ENCODE measurements around the gene PLXND1. TPM values are rescaled to one million over a fixed set of nuclear protein-coding genes. Genes with fewer than 3 reads are reported as not detected.

PLXND1 gene
- total RNA-seq, 1 donor from 2014 or later = 66.3 TPM

DNA sequence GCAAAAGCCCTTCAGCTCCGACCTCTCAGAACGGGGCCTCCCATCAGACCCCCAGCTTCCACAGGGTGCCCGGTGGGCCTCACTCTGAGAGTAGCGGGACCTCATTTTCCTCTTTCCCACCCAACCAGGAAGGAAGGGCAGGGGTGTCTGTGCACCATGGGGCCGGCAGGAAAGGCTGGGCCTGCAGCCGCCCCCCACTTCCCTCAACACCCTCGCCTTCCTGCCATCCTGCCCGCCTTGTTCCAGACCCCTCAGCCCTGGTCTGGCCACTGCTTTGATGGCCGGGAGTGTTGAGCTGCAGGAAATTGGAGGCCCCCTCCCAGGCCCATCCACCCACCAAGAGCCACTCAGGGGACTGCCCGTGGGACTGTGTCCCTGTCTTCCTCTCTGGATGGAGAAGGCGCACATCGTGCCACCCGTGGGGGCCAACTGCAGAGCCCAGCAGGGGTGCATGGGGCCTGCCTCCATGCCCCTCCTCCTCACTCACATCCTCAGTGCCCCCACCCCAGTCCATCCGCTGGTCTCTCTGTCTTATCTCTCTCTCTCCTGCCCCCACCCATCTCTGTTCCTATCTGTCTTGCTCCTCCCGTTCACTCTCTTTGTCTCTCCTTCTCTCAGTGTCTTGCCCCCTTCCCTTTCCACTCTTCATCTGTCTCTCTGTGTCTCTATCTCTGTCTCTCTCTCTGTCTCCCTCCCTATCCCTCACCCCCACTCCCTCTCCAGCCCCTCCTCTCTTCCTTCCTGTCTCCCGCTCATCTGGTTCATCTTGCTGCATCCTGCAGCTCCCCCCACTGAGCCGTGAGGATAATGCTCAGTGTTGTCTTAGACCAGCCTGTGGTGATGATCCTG, 1.8 kb upstream of the PLXND1 start:
- ATAC-seq (no peak), DNase-seq (ENCODE audit: missing footprints) (no peak)
- intact Hi-C loops (cut with DNase I) = loop anchor here (2.0 to 5.0 kb wide), 2 partner anchors 14 to 116 kb away; no protein-coding TSS in a partner anchor

DNA sequence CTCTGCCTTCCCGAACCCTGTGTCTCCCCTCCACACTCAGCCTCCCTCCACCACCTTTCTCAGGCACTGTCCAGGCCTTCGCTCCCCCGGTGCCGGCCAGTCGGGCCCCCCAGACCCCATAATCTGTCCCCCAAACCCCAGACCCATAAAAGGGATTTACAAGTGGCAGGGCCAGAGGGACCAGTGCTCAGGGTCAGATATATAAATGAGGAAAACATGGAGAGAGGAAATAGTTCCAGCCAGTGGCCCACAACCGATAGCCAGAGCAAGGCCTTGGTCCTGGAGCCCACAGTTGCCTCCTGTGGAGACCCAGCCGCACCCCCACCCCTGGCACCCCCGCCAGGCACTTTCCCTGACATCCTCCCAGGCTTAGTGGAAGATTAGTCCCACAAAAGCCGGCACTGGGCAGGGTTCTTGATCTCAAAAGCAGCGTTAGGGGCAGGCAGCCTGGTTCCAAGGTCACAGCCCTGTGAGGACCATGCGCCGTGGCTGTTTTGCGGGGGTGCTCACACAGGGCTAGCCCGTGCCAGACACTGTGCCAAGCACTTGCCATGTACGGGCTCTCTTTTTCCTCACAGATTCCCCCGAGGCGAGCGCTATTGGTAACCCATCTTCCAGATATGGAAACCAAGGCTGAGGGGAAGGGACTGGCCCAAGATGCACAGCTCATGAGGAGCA, 1.1 kb upstream of the PLXND1 start:
- DNase-seq (ENCODE audit: missing footprints) (no peak), ATAC-seq (no peak)
- intact Hi-C loops (cut with DNase I) = loop anchor here (2.0 to 5.0 kb wide), 2 partner anchors 15 to 115 kb away; no protein-coding TSS in a partner anchor

DNA sequence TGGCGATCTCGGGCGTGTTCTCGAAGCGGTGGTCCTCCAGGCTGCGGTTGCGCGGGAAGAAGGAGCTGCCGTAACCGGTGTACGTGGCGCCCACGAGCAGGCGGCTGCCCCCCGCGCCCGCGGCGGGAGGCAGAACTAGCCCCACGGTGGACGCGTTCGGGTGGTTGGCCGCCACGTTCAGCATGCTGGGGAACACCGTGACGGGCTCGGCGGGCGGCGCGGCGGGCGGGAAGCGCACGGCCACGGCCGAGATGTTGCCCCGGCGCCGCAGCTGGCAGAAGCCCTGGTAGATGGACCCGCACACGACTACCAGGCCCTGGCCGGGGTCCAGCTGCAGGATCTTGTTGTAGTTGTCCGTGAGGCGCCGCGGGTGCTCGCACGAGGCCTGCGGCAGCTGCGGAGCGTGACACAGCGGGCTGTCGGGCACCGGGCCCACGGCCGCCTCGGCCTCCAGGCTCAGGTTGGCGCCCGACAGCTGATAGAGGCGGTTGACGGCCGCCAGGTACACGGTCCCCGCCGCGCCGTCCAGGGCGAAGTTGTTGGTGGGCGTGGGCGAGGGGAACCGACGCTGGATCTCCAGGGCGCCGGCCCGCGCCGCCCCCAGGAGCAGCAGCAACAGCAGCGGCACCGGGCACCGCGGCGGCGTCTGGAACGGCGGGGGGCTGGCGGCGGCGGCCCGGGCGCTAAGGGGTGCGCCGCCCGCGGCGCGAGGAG, 397 bp downstream of the PLXND1 start:
- intact Hi-C loops (cut with DNase I) = loop anchor here (2.0 to 5.0 kb wide), 2 partner anchors 45 to 114 kb away; no protein-coding TSS in a partner anchor
- no peak for ATAC-seq
- peak; percentile 84 for DNase-seq (ENCODE audit: missing footprints)

DNA sequence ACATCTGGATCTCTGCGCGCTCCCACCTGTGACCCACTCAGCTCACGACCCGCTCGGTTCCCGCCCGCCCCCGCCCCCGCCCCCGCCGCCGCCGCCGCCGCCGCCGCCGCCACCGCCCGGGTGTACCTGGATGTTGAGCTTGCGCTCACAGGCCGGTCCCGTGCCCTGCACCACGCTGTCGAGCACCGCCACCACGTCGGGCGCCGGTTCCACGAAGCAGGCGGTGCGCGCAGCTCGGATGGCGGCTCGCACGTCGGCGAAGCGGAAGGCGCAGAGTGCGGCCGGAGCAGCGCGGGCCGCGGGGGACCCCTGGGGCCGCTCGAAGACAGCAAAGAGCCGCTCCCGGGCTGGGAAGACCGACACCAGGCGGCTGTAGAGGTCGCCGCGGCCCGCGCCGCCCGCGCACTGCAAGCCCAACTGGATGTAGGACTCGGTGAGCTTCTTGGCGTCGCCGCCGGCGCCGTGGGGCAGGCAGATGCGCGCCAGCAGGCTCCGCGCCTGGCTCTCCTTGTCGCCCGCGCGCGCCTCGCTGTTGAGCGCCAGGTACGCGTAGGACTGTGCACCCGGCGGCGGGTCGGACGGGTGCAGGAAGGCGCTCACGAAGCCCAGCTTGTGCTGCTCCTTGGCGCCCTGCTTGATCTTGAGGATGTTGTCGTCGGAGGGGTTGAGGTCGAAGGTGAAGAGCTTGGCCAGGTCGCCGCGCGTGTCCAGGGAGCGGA, 1.1 kb downstream of the PLXND1 start:
- intact Hi-C loops (cut with DNase I) = loop anchor here (2.0 to 5.0 kb wide), 2 partner anchors 45 to 113 kb away; no protein-coding TSS in a partner anchor
- DNase-seq (ENCODE audit: missing footprints) (no peak), ATAC-seq (peak; percentile 18)

DNA sequence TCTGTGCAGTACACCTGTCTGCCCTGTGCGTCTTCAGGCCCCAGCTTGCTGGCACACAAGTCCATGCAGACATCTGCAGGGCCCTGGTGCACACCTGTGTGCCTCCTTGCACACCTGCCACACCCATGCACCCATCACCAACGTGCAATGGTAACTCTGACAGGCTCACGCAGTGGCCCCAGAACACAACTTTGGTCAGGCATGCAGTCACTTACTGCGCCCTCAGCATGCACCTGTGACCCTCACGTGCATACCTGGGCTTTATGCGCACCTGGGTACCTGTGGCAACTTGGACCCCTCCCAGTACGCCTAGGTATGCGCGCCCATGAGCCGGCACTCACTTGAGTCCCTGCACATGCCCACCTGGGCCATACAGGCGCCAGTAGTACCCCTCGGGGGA, 1.7 kb downstream of the PLXND1 start:
- DNase-seq (ENCODE audit: missing footprints) = no peak
- no peak for ATAC-seq
- intact Hi-C loops (cut with DNase I) = loop anchor here (2.0 to 5.0 kb wide), 2 partner anchors 44 to 112 kb away; no protein-coding TSS in a partner anchor

DNA sequence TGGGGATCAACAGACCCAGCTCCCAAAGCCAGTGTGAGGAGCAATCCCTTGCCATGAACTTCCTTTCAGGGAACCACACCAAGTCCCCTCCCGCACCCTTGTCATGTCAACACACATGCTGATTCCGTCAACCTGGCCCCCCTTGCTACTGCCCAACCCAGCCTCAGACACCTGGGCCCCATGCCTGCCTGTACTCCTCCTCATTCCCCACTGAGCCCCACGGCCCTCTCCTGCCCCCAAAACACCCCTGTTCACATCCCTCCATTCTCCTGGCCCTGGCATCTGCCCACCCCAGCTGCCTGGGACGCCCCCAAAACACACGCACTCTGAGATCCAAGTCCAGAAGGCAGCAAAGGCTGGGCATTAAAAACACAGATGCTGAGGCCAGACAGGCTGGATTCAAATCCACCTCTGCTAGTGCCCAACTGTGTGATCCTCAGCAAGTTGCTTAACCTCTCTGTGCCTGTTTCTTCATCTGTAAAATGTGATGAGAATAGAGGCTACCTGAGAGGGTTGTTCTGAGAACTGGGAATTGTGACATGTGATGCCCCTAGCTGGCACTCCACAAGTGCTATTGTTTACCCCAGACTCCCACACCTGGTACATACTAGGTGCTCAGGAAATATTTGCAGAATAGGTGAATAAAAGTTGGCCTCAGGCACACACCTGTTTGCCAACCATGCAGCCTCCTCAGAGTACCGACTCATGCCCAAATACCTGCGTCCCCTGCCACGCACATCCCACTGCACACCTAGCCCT, 2.3 kb downstream of the PLXND1 start:
- ATAC-seq (no peak), DNase-seq (ENCODE audit: missing footprints) (no peak)
- intact Hi-C loops (cut with DNase I) = loop anchor here (2.0 kb wide), 1 partner anchor 43 kb away; no protein-coding TSS in a partner anchor

DNA sequence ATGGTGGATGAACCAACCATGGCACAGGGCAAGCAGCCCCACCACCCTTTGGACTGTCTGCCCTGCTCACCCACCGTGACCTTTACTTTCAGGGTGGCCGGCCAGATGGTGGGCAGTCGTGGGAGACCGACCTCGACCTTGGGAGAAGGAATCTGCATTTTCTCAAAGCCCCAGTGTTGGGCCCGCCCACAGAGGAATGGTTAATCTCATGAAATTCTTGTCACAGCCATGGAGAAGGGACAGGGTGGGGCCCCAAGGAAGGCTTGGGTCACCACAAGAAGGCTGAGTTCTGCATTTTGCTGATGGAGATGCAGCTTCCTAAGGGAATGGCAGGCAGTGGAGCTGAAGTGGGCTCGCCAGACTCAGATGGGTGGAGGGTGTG, 2.9 kb downstream of the PLXND1 start:
- intact Hi-C loops (cut with DNase I) = no loop called here
- DNase-seq (ENCODE audit: missing footprints) (no peak), ATAC-seq (no peak)

DNA sequence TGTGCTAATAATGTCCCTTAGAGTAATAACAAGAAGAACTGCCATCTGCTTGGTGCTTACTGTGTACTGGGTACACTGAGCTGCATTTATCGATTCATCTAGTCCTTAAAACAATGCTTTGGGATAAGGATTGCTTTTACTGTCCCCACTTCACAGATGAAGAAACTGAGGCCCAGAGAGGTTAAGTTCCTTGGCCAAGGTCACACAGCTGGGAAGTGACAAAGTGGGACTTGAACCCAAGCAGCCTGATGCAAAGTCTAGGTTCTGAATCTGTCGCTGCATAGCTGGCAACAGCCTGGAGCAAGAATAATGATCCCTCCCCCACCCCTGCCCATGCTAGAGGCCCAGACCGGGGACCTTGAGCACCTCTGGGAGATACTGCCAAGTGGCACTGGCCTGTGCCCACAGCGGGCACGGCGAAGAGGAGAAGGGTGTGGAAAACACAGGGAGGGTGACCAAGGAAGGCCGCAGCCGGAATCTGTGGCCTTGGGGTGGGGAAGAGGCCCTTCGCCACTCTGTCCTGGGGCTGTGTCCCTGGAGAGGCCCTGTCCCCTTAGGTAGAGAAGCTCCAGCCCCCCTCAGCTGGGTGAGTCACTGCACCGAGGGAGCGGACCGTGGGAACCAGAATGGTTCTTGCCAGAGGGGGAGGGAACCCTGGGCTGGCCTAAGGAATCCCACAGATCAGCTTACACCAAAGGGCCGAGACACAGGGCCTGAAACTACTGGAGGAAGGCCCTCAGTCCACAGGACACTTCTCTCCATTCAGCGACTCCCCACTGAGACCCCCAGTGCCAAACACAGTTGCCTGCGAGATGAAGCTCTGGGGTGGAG, 3.5 kb downstream of the PLXND1 start:
- peak; percentile 55 for ATAC-seq

DNA sequence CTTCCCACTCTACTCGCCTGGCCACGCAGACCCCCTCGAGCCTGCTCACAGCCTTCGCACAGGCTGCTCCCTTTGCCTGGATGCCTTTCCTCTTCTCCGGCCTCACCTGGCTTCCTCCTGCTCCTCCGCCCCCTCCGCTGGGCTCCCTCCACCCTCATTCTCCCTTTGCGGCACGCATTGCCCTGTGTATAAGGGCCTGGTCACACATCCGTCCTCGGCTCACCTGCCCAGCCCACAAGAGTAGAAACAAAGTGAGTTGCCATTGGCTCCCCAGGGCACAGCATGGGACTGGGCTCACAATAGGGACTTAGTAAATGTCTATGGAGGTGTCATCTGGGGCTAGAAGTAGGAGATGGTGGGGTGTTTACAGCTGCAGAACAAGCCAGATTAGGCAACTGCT, 4.2 kb downstream of the PLXND1 start:
- intact Hi-C loops (cut with DNase I) = no loop called here
- DNase-seq (ENCODE audit: missing footprints) (no peak), ATAC-seq (no peak)

More for the DNA sequence above, 3.5 kb downstream of the PLXND1 start:
- peak; percentile 87 for DNase-seq (ENCODE audit: missing footprints)
- intact Hi-C loops (cut with DNase I) = no loop called here

DNA sequence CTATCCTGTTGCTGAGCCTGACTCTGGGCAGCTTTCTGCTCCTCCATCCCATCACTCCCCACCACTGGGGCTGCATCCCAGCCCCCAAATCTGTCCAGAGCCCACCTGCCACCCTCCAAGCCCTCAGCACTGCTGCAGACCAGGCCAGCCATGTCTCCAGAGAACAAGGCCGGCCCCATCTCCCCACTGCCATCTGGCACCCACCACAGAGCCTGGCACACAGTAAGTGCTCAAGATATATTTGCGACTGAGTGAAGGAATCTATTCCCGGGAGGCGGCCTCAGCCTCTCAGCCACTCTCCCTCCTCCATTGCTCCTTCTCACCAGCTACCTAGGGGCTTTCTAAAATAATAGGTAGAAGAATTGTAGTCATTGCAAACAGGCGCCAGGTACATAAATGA, 4.8 kb downstream of the PLXND1 start:
- intact Hi-C loops (cut with DNase I) = no loop called here
- DNase-seq (ENCODE audit: missing footprints) = no peak
- ATAC-seq = no peak

DNA sequence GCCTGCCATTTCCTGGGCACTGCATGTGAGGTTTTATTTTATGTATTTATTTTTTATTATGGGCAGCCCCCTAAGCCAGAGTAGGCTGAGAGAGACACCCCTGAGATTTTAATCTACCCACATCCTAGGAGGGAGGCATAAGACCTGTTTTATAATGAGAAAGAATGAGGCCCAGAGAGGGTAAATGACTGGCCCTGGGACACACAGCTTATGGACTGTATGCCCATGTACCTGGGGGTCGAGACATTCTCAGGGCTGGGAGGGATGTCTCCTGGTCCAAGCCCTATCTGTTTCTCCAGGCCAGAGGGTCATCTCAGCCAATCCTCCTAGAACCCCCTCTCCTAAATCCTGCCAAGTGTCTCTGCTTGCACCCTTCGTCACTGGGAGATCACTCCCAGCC, 6.1 kb downstream of the PLXND1 start:
- ATAC-seq (no peak), DNase-seq (ENCODE audit: missing footprints) (no peak)
- intact Hi-C loops (cut with DNase I) = no loop called here

DNA sequence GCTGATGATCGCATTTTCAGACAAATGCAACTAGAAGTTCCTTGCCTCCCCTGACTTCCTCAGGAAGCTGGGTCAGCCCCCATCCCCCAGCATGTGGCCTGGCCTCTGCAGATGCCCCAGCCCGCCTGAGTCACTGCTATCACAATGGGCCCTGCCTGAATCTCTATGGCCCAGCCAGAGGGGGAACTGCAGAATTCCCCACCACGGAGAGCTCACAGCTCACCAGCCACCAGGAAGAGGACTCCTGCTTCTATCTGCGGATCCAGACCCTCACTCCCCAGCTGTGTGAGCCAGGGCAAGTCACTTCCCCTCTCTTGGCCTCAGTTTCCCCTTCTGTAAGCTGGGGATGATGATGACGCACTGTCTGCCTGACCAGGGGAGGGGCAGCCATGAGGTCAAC, 6.9 kb downstream of the PLXND1 start:
- no peak for ATAC-seq
- intact Hi-C loops (cut with DNase I) = no loop called here
- DNase-seq (ENCODE audit: missing footprints) = peak; percentile 90

DNA sequence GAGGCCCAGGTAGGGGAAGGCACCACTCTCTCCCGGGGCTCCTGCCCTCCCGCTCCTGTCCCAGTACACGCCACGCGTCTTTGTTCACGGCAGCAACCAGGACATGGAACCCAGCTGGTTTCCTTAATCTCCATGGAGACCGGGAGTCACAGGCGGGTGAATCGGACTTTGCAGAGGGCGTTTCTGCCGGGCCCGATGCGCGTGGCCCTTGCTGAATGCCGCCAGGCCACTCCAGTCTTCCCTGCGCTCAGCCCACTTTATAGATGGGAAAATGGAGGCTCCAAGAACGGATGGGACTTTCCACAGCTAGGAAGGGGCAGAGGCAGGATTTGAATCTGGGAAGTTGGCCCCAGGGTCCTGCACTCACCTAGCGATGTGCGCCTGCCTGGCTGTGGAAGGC, 7.4 kb downstream of the PLXND1 start:
- no peak for DNase-seq (ENCODE audit: missing footprints)
- intact Hi-C loops (cut with DNase I) = no loop called here
- ATAC-seq = no peak

DNA sequence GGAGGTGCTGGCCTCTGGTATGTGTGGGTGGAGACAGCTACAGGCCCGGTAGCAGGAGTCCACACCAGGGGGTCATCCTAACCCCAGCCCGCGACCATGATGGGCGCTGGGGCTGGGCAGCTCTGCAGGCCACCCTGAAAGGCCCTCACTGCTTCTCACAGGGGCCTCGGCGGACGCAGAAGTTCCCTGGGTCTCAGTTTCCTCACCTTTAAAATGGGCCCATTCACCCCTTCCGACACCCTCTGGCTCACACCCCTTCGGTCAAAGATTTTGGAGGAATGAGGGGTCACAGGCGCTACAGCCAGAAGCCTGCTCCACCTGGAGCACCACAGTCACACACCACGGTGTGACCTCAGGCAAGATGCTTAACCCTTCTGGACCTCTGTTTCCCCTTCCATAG, 8.0 kb downstream of the PLXND1 start:
- DNase-seq (ENCODE audit: missing footprints) = no peak
- ATAC-seq = no peak
- intact Hi-C loops (cut with DNase I) = no loop called here

DNA sequence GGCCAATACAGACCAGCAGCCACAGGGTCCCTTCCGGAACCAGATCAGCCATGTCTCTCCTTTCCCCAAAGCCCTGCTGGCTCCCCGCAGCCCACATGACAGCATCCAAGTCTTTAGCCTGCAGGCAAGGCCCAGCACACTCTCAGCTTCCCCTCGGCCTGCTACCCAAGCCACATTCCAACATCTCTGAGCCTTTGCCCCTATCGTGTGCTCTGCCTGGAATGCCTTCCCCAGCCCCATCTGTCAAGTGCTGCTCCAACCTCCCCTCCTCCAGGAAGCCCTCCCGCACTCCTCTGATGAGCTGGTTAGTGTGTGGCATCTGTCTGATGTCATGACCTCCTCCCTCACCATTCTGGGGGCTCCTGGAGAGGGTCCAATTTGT, 8.5 kb downstream of the PLXND1 start:
- ATAC-seq = no peak
- intact Hi-C loops (cut with DNase I) = loop anchor here (2.0 kb wide), 1 partner anchor 29 kb away; no protein-coding TSS in a partner anchor
- DNase-seq (ENCODE audit: missing footprints) = no peak

DNA sequence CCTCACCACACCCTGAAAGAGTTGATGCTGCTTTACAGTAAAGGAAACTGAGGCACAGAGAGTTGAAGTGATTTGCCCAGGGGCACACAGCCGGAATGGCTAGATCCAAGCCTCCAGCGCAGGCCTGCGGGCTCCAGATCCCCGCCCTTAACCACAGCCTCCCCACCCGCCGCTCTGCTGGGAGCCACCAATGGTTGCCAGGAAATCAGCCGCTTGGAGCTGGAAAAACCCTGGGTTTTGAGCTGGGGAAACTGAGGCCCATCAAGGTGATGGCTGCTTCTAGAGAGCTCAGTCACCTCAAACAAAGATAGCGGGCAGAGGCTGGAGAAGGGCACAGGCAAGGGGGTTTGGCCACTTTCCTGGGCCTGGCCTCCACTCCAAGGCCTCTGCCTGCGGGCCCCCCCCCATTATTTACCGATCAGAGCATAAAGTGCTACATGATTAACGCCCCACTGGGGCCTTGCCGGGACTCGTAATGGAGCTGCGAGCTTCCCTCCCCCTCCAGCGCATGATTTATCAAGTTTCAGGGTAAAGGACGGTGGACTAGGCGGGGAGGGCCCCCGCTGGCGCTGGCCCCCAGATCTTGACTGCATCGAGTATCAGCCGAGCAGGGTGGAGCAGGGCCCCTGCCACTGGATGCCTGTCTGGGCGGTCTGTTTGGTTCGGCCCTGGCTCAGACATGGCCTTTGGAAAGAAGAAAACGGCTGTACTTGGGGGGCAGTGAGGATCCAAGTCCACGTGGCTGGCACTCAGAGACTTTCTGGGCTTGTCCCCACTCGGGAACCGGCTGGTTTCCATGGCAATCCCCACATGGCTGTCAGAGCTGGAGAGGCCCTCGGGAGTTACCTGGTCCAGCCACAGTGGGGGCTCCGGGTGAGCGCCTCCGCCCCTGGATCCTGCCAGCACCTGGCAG, 9.1 kb downstream of the PLXND1 start:
- intact Hi-C loops (cut with DNase I) = loop anchor here (2.0 kb wide), 1 partner anchor 29 kb away; no protein-coding TSS in a partner anchor
- no peak for DNase-seq (ENCODE audit: missing footprints)
- peak; percentile 7 for ATAC-seq
